HG02763 (cell line): ENCODE data around the gene PPP1R37.

Source experiments
- ATAC-seq: cut with Tn5 transposase; IDR thresholded peaks from one replicate; pipeline ENCODE4 v1.9.1; 2021; ENCODE audit warnings: mild to moderate bottlenecking, moderate library complexity; ENCODE audit not compliant: unreplicated experiment

The PPP1R37 gene

DNA sequence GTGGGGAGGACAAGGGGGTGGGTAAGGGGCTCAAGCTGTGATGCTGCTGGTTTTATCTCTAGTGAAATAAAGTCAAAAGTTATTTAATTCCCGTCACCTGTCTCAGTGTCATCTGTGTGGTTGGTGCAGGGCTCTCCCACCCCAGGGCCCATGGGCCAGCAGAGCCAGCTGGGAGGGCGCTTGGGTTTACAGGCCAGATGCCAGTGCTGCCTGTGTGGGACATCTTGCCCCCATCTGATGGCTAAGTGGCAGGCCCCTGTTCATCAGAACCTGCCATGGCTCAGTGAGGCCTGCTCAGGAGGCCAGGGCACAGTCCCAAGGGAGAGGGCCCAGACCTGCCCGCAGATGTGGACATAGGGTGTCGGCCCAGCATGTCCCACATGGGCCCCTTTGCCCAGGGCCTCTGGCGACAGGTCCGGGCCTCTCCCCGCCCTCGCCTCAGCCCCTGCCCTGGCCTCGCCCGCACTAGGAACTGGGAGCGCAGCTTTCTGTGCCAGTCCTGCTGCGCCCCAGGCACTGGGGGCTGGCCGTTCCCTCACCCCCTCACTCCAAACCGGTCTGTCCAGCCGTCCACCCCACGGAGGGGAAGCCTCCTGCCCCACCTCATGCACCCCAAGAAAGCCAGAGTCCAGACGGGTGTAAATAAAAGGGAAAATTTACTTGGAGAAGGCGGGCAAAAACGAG, 22.0 kb upstream of the PPP1R37 start:
- ATAC-seq = no peak

DNA sequence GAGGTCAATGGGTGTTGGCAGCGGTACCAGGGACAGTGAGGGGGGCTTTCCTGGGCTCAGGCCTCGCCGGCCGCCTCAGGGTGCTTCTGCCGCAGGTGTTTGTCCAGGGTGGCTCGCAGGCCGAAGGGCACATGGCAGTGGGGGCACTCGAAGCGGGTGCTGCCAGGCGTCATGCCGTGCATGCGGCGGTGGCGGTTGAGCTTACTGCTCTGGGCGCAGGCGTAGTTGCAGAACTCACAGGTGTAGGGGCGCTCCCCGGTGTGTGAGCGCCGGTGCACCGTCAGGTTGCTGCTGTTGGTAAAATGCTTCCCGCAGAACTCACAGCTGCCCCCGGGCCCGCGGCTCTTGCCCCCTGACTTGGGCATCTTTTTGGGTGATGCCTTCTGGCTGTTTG, 21.4 kb upstream of the PPP1R37 start:
- ATAC-seq = no peak

DNA sequence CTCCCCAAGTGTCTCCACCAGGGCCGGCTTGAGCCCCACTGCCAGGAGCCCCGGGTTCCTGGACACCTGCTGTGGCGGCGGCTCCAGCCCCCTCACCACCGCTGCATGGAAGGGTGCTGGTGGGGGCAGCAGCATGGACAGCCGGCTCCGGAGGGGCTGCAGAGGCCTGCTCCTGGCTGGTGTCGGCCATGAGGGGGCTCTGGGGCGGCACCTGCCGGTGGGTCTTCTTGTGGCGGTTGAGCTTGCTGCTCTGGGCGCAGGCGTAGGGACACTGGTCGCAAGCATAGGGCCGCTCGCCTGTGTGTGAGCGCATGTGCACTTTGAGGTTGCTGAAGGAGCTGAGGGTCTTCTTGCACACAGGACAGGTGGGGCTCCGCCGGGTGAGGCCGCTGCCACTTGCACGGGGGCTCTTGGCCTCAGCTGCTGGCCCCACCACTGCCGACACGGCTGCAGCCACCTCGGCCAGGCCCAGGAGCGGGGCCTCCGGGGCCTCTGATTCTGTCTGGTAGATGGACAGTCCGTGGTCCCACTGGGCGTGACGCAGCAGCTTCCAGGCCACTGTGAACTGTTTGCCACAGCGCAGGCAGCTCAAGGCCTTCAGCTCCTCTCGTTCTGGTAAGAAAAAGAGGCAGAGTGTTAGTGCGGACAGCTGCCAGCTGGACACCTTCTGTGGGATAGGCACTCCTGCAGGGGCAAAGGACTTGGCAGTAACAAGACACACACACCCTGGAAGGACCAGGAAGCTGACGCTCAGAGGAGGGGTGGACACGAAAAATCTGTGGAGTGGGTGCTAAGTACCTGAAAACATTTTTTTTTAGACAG, 20.8 kb upstream of the PPP1R37 start:
- ATAC-seq = no peak

DNA sequence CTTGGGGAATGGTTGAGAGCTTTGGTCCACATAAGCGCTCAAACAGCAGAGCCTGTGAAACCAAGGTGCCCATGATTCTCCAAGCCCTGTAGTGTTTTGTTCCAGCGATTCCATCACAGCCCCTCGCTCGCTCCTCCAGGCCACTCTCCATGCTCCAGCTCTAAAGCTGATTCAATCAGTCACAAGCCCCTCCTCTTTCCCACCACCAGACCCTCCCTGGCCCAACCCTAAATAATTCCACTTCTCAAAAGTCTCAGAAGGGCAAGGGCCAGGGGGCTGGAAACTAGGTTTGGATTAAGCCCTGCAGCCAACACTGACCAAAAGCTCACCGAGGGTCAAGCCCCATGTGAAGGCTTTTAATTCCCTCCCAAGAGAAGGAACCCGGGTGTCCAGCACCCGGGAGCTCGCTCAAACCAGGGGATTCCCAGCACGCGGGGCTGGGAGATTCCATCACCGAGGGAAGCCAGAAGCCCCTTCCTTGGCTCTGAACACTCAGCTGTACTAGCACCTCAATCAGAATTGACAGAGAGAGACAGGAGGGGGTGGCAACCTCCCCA, 18.2 kb upstream of the PPP1R37 start:
- ATAC-seq = no peak

DNA sequence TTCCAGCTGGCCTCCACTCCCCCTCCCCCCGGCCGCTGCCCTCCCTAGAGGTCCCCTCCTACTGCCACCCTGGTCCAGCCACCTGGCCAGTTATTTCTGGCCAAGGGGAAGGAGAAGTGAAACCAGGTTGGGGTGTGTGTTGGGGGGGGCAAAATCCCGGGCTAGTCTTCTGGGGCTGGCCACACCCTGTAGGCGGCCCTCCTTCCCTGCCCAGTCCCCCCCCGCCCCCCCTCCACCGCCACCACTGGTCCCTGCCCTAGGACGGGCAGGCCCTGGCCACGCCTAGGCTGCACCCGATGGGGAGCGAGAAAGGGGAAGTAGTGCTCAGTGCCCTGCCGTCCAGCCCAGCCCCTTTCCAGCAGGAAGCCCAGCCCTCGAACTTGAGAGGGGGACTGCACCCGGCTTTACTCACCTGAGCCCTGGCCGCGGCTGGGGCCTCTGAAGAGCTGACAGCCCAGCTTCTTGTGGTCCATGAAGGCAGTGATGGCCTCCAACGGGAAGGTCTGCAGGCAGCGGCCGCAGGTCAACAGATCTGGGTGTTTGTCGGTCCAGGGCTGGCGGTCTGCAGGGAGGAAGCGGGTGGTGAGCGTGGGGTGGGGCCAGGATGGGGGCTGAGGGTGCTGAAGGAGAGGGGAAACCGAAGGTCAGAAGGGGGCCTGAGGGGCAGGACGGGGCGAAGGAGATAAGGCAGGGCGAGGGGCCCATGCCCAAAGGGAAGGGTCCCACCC, 17.5 kb upstream of the PPP1R37 start:
- ATAC-seq = peak; percentile 42

DNA sequence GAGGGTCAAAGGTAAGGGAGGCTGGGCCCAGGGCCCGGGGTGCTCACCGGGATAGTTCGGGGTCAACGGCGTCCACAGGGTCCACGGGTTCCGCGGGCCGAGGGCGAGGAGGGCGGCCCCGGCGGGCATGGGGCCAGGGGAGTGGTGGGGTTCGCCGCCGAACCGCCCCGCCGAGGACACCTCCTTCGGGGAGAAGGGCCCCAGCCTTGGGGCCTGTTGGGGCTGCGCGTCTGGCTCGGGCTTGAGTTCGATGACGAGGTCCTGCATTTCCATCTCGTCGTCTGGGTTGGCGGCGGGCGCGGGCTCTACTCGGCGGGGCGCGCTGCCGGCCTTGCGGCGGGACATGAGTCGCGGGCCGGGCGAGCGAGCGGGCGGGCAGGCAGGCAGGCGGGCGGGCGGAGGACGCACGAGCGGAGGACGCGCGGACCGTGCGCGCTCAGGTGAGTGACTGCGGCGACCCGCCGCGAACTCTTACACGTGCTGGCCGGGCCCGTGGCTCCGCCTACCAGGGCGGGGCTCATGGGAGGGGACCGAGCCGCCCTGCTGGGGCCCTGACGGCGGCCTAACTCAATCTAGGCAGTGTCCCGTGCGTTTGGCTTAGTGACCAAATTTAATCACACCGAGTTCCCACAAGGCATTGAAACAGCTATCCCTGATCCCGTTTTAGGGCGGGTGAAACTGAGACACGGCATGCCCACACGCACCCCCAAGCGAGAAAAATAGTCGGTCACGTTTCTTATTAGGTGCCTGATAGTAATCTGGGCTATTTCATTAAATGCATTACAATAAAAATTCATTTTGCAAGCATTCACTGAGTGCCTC, 16.7 kb upstream of the PPP1R37 start, which contains the start of gene ZNF296:
Gene ZNF296, minus strand, starts transcription at position 450 of the 822 bp plus-strand sequence. Its CDS starts 105 bp downstream, at position 345.
- ATAC-seq = peak; percentile 46

DNA sequence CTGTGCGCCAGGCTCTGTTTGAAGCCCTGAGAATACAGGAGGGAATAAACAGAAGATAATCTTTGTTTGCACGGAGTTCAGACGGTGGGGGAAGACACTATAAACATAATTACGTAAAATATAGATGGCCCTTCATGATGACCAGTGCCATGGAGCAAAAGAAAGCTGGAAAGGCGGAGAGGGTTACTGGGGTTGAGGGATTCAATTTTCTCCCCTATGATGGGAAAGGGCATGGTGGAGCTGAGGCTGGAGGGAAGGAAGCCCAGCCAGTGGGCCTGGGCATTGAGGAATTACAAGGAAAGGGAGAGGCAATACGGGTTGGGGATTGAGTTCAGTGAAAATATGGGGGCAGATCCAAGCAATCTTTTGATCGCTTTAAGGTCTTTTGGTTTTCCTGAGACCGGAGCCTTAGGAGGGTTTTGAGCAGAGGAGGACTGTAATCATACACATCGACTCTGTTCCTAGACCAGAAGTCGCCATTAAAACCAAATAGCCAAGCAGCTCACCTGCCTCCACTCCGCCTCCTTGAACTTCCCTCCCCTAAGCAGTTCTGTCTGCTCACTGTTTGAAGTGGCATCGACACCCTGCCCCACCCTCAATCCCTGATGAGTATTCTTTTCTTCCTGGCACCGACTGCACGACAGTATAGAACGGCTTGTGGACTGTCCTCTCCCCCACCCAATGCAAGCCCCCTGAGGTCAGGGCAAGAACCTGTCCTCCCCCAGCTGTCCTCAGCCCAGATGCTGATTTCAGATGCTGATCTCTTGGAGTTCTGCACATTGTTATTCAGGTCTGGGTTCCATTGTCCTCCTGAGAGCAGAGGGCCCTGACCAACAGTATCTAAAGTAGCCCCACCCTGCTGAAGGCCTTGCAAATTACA, 15.9 kb upstream of the PPP1R37 start:
- ATAC-seq = no peak

DNA sequence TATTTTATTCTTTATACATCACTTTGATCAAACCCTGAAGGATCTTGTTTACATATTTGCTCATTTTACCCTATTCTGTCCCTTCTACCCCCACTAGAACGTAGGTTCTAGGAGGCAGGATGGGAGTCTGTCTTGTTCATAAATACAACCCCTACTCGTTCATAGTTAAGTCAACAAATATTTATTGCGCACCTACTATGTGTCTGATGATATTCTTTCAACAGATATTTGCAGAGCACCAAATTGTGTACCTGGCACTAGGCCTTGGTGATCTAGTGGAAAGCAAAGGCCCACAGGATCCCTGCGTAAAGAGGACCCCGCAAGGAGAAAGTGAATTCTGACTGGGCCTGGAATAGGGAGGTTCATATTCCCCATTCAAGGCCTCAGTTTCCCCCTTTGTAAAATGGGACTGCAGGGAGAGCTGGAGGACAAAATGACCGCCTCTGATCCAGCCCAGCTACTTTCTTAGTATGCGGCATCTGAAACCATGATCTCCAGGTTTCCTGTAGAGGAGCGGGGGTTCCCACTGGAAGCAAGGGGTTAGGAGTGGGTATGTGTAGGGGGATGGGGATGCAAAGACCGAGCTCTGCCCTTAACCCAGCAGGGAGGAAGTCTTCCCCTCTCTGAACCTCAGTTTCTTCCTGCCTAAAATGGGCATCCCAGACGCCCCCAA, 14.5 kb upstream of the PPP1R37 start:
- ATAC-seq = no peak

DNA sequence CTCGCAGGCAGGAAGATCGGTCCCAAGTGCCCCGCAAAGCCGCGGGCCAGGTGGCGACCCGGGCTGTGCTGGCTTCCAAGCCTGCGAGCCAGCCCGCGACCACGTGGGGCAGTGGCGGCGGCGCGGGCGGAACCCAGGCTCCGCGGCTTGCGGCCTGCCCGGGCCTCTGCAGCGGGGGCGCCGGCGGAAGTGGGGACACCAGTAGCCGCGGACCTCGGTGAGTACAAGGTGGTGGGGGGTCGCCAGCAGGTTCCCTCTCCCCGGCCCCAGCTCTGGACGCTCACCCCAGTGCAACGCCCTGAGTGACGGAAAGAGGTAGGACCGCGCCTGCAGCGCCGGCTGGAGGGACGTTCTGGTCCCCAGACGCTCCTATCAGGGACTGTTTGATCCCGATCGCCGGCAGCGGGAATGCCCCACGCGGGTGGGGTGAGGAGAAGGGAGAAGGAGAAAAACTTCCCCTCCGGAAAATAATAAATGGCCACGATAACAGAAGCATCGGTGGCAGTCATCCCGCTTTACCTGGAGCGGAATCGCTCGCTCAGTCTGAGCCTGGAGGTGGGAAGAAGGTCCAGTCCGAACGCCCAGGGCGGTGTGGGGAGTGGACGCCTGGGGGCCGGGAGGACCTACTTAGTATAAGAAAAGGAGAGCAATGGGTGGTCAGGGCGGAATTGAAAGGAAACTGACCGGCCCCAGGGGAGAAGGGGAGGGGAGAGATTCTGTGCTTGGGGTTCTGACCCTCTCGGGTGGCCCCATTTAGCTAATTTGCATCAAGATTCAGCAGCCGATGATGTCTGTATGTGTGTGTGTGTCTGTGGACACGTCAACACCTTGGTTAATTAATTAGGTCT, 13.7 kb upstream of the PPP1R37 start, which contains the start of gene GEMIN7:
Gene GEMIN7, plus strand, starts transcription at position 198 of the 848 bp plus-strand sequence. CDS start 10,855 bp downstream, outside the sequence.
- ATAC-seq = peak; percentile 39

DNA sequence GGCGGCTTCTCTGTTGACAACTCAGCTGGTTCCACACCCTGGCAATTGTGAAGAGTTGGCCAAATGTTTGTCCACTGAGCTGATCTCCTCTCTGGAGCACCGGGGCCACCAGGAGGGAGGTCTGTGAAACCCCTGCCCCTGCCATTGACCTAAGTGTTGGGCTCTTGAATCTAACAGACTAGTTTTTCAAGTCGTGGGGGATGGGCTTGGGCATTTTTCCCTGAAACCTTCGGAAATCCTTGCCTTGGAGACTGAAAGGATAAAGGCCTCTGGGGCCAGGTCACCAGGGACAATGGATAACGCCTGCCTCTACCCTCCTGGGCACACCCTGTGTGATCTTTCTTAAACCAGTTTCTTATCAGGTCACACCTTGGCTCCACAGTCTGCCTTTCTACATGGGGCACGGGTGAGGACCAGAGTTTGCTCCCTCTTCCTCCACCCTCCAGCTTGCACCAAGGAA, 13.0 kb upstream of the PPP1R37 start:
- ATAC-seq = no peak

DNA sequence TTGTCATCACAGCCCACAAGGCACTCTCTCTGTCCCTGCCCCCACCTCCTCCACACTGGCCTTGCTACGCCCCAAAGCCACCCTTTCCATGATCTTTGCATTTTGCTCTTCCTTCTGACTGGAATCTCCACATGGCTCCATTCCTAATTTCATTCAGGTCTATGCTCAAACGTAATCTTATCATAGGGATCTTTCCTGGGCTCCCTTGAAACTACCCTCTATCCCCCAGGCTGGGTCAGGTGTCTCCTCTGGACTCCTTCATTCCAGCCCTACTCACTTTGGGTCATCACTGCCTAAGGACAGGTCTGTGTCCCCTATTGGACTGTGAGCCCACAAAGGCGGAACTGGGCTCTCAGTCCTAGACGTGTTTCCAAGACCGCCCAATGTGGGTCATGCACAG, 10.8 kb upstream of the PPP1R37 start:
- ATAC-seq = no peak

DNA sequence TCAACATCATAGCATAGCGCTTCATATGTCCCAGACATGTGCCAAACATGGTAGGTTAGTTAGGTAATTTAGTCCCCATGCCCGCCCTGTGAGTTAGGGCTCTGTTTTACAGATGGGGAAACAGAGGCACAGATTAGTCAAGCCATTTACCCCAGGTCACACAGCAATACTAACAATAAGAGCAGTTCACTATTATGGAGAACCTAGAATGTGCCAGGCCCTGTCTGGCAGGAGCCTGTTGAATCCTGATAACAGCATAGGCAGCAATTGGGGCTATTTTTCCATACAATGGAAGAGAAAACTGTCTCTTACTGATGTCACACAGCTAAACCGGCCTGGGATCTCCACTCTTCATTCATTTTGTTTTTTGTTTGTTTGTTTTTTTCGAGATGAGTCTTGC, 6.5 kb upstream of the PPP1R37 start:
- no peak for ATAC-seq

DNA sequence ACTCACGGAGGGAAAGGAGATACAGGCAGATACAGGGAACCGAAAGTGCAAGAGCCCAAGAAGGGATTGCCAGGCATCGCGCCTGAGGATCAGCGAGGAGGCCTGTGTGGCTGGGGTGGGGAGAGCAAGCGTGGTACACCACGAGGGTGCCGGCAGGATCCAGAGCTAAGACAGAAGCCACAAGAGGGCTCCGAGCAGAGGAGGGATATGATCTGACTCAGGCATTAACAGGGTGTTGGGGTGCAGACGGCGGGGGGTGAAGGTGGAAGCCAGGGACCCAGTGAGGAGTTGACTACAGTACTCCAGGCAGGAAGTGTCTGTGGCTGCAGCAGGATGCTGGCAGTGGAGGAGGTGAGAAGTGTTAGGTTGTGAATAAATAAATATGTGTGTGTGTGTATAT, 5.4 kb upstream of the PPP1R37 start:
- no peak for ATAC-seq

DNA sequence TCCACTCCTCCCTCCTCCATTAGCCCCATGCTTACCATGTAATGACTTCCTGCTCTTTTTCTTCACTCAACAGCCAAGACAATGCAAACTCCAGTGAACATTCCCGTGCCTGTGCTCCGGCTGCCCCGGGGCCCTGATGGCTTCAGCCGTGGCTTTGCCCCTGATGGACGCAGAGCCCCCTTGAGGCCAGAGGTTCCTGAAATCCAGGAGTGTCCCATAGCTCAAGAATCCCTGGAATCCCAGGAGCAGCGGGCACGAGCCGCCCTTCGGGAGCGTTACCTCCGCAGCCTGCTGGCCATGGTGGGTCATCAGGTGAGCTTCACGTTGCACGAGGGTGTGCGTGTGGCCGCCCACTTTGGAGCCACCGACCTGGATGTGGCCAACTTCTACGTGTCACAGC, 2.9 kb upstream of the PPP1R37 start:
- ATAC-seq = no peak

DNA sequence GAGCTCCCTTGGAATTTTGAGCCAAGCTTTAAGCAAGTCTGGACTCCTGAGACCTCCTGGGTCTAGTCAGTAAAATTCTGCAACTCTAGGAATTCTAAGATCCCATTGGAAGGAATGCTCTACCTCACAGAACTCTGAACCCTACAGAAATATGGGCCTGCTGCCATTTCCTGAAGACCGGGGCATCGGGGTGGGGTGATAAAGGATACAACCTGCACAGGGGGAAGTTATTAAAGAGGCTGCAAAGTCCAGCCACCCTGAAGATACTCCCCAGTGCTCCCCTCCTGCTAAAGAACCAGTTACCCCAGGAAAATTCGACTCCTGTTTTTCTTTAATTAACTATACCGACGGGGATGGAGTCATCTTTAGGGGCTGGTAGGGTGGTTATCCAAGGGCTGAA, 2.4 kb upstream of the PPP1R37 start:
- no peak for ATAC-seq

DNA sequence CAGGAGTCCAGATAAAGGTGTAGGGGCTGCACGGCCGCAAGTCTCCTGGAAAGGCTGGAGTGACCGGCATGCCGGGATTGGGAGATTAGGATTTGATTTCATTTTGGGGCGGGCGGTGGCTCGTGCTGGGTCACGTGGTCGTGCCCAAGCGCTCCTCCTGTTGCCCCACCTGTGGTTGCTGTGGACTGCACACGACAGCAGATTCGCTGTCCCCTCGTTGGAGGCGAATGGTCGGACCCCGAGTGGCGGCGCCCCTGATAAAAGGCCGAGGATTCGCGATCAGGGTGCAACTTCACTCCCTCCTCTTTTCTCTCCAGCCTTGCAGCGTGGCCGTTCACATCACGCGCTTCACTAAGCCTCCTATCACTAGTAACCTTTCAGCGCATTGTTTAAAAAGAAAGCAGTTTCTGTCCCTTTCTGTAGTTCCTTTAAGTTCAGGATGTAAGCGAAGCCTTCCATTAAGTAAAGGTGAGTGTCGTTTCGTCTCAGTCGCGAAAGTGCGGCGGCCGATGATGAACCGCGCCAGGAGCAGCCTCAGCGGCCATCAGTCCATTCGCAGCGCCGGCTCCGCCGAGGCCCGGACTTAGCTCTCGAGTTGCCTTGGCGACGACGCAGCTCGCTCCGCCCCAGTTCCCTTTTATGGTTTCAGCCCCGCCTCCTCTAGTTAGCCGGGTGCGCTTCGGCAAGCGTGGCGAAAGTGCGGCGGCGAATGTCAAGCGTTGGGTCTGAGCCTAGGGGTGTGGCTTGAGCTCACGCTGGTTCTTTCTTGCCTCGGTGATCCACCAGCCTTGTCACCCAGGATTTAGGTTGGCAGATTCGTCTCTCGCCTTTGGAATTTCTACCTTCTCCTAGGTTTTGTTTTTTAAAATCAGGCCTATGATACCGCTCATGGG, 1.7 kb upstream of the PPP1R37 start:
- peak; percentile 62 for ATAC-seq

DNA sequence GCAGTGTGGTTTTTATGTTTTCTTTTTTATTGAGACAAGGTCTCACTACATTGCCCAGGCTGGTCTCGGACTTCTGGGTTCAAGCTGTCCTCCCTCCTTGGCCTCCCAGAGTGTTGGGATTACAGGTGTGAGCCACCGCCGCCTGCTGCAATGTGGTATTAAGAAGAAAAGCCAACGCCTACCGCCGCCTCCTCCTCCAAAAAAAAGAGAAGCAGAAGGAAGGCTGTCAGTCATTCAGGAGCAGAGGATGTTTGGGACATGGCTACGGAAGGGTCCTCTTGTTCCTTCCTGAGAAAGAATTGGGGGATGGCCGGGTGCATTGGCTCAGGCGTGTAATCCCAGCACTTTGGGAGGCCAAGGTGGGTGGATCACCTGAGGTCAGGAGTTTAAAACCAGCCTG, 1.2 kb downstream of the PPP1R37 start:
- ATAC-seq = no peak
